ENCODE results near the gene ORC3. TPM values are rescaled to one million over a fixed set of nuclear protein-coding genes. Genes with fewer than 3 reads are reported as not detected.

ORC3 gene
- total RNA-seq, 1 experiment from 2014 or later = 52.9 TPM

DNA sequence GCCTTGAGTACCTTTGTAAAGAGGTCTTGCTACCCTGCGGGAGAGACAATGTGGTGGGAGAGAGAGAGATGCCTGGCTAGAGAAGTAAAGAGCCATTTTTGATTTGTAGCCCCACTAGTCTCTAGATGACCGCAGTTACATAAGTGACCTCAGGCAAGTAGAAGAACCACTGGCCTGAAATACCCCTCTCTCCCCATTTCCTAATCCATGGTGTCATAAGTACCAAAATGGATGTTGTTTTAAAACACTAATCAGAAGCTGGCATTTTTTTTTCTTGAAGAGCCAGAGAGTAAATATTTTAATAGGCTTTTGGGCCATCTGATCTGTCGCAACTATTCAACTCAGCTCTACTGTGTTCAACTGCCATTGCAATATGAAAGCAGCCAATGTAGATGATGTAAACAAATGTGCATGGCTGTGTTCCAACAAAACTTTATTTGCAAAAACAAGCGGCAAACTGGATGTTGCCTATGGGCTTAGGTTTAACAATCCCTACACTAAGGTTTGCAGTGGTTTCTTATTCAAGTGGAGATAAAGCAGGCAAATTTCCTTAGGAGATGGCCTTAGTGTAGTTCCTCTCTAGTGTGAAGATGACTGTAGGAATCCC lies 36.7 kb upstream of the ORC3 start:
- no peak overlapping the region for H2AFZ ChIP-seq (ENCODE audit: low read length)
- no peak overlapping the region for H4K5ac ChIP-seq (ENCODE audit: insufficient read length, low read depth, low read length)
- Mint-ChIP-seq H3K27ac (peak overlapping the region in 1 of 3 experiments; percentile 28; a peak in 2 of 7 replicates), H3K27me3 (ENCODE audit: low read depth) (no peaks in the 10 kb centered on the region), H3K4me1 (no peaks in the 10 kb centered on the region), H3K36me3 (ENCODE audit: insufficient read depth in 1 of 3, low read depth in 3 of 3) (peaks cover 12 to 57% (median 40%) of the 10 kb centered on the region in 3 experiments; a peak in 6 of 7 replicates), H3K9me3 (no peaks in the 10 kb centered on the region), H3K4me3 (no peak overlapping the region)
- no peak overlapping the region for H2BK120ac ChIP-seq (ENCODE audit: low read depth, low read length, poor library complexity, severe bottlenecking)
- H2AK5ac ChIP-seq (ENCODE audit: insufficient read length, low read length) = no peak overlapping the region
- H3K27ac ChIP-seq (ENCODE audit: insufficient read length, low read depth, low read length) = no peak overlapping the region
- no peaks in the 10 kb centered on the region for H3K27me3 ChIP-seq (ENCODE audit: insufficient read depth, low read length)
- no peak overlapping the region for H4K8ac ChIP-seq (replicated peaks; ENCODE audit: insufficient read length, low read depth, low read length)
- H4K91ac ChIP-seq (ENCODE audit: insufficient read length, low read depth, low read length) = no peak overlapping the region
- H3K79me1 ChIP-seq (ENCODE audit: insufficient read depth, low read depth, low read length, poor library complexity, severe bottlenecking) = peaks cover 2% of the 10 kb centered on the region
- no peak overlapping the region for H2BK15ac ChIP-seq (ENCODE audit: low read depth, low read length)
- no peak overlapping the region for H3K23ac ChIP-seq (ENCODE audit: insufficient read length, low read depth, low read length)
- no peaks in the 10 kb centered on the region for H3K23me2 ChIP-seq (ENCODE audit: insufficient read length, low read depth, low read length, poor library complexity, severe bottlenecking)
- H3K79me2 ChIP-seq (ENCODE audit: insufficient read depth, low read length) = no peaks in the 10 kb centered on the region
- H3T11ph ChIP-seq (ENCODE audit: low read length) = no peak overlapping the region
- no peak overlapping the region for H3K4ac ChIP-seq (ENCODE audit: low read depth, low read length)
- H3K9ac ChIP-seq (ENCODE audit: extremely low read depth, insufficient read length, low read length) = no peak overlapping the region
- H3K4me2 ChIP-seq (ENCODE audit: insufficient read depth, insufficient read length, low read length) = no peak overlapping the region
- no peaks in the 10 kb centered on the region for H4K20me1 ChIP-seq (ENCODE audit: control insufficient read depth, insufficient read depth, insufficient read length)
- no peaks in the 10 kb centered on the region for H3K4me1 ChIP-seq (ENCODE audit: insufficient read depth, low read length)
- WGBS (ENCODE audit: extremely low coverage, insufficient read length, low lambda C conversion rate) = no CpG with 5 or more reads among the region's 4 CpGs
- DNase-seq = no peak
- no peak overlapping the region for H2BK12ac ChIP-seq (ENCODE audit: insufficient read length, low read depth, low read length)
- no peak overlapping the region for H2BK5ac ChIP-seq (ENCODE audit: insufficient read length, low read length)
- TF ChIP-seq, protein P1, sequence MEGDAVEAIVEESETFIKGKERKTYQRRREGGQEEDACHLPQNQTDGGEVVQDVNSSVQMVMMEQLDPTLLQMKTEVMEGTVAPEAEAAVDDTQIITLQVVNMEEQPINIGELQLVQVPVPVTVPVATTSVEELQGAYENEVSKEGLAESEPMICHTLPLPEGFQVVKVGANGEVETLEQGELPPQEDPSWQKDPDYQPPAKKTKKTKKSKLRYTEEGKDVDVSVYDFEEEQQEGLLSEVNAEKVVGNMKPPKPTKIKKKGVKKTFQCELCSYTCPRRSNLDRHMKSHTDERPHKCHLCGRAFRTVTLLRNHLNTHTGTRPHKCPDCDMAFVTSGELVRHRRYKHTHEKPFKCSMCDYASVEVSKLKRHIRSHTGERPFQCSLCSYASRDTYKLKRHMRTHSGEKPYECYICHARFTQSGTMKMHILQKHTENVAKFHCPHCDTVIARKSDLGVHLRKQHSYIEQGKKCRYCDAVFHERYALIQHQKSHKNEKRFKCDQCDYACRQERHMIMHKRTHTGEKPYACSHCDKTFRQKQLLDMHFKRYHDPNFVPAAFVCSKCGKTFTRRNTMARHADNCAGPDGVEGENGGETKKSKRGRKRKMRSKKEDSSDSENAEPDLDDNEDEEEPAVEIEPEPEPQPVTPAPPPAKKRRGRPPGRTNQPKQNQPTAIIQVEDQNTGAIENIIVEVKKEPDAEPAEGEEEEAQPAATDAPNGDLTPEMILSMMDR (conservative IDR thresholded peaks at IDR 0.05) = no peak
- H3K18ac ChIP-seq (ENCODE audit: insufficient read length, low read depth, low read length) = no peak overlapping the region
- H3K9me3 ChIP-seq (ENCODE audit: control insufficient read depth, low read depth, low read length) = no peaks in the 10 kb centered on the region
- H3K14ac ChIP-seq (ENCODE audit: insufficient read depth, low read length) = no peak overlapping the region
- H3K56ac ChIP-seq (ENCODE audit: insufficient read length, low read depth, low read length) = no peak overlapping the region
- no peak overlapping the region for H2BK20ac ChIP-seq (ENCODE audit: low read depth, low read length, poor library complexity, severe bottlenecking)
